Fibroblast of lung (primary cell): ENCODE data around the gene SPON1.

Experiments
- CTCF ChIP-seq, 2 donors: IDR thresholded peaks in 1 of 2; conservative IDR thresholded peaks in 1 of 2; 1 replicate in 1 of 2; 2 replicates in 1 of 2; pipeline ENCODE4 v1.5.1; 2011 to 2012; ENCODE audit warnings: low read length in 2 of 2, control low read depth in 1 of 2, inconsistent platforms in 1 of 2, low read depth in 1 of 2, mild to moderate bottlenecking in 1 of 2
- EZH2 ChIP-seq: IDR thresholded peaks from 2 replicates; pipeline ENCODE4 v1.5.1; 2012; ENCODE audit warnings: low read length, control low read depth, mild to moderate bottlenecking; ENCODE audit errors: missing control alignments

- no peak for TF ChIP-seq CTCF (conservative IDR thresholded peaks at IDR 0.05 in 1 of 2, IDR thresholded peaks at IDR 0.05 in 1 of 2; ENCODE audit: low read depth in 1 of 2, low read length in 2 of 2)
- no peak for TF ChIP-seq EZH2
Measured at GRCh38 chr11:13997881-13998280, 35.4 kb downstream of the SPON1 start.
